Gastroesophageal sphincter (tissue), 4 donors: ENCODE data around the gene GGPS1. TPM values are rescaled to one million over a fixed set of nuclear protein-coding genes. Genes with fewer than 3 reads are reported as not detected.

Experiments used
- ATAC-seq: fragments of 150-250 bp; one replicate; pipeline ENCODE4 v1.9.1; 2016; ENCODE audit warnings: mild to moderate bottlenecking, moderate library complexity
- H3K27ac ChIP-seq, 4 donors: fragments of 200-600 bp; sonication (generic) in 3 of 4; 1 replicate in 3 of 4; 2 replicates in 1 of 4; pipeline ENCODE4 v1.5.1; 2016 to 2019
- H3K27me3 ChIP-seq: fragments of 200-600 bp; sonication (generic); one replicate; pipeline ENCODE4 v1.5.1; 2019
- H3K36me3 ChIP-seq, 2 donors: fragments of 200-600 bp; sonication (generic); one replicate each; pipeline ENCODE4 v1.5.1; 2019; ENCODE audit warnings: control low read depth in 1 of 2
- H3K4me1 ChIP-seq, 3 donors: fragments of 200-600 bp; sonication (generic); 1 replicate in 2 of 3; 2 replicates in 1 of 3; pipeline ENCODE4 v1.5.1; 2016 to 2019; ENCODE audit warnings: control low read depth in 2 of 3
- H3K4me3 ChIP-seq, 2 donors: fragments of 200-600 bp; sonication (generic); one replicate each; pipeline ENCODE4 v1.5.1; 2019; ENCODE audit warnings: mild to moderate bottlenecking in 1 of 2, moderate library complexity in 1 of 2
- H3K9me3 ChIP-seq, 3 donors: fragments of 200-600 bp; sonication (generic); one replicate each; pipeline ENCODE4 v1.5.1; 2017 to 2019; ENCODE audit warnings: control low read depth in 2 of 3
- EP300 ChIP-seq: sonication (generic); formaldehyde crosslinking; IDR thresholded peaks from one replicate; pipeline ENCODE4 v1.6.1; 2017; ENCODE audit warnings: antibody characterized with exemption, mild to moderate bottlenecking
- POLR2A ChIP-seq, 2 donors: fragments of 450-650 bp; IDR thresholded peaks; one replicate each; pipeline ENCODE4 v1.6.1; 2017; ENCODE audit warnings: antibody characterized with exemption in 2 of 2, mild to moderate bottlenecking in 2 of 2, moderate library complexity in 1 of 2
- POLR2AphosphoS5 ChIP-seq: sonication (generic); formaldehyde crosslinking; IDR thresholded peaks from one replicate; pipeline ENCODE4 v1.6.1; 2017; ENCODE audit warnings: antibody characterized with exemption
- WGBS, 2 donors: methylation state at CpG; one replicate each; pipeline ENCODE4 v1.1.5; 2018; ENCODE audit warnings: low coverage in 1 of 2; 5-methylcytosine and 5-hydroxymethylcytosine counted together
- total RNA-seq, 4 donors: library from RNA; depleted of rRNA; stranded (reverse); fragments of >200 nt; gene quantifications; one replicate each; pipeline ENCODE4 v1.1.0, GENCODE V29; 2016
- TF ChIP-seq, protein P1 (sequence below), 4 experiments: fragments of 200-600 bp in 2 of 4; fragments of 450-650 bp in 2 of 4; sonication (generic) in 1 of 4; IDR thresholded peaks; one replicate each; pipeline ENCODE4 v1.5.1; 2017 to 2019; ENCODE audit warnings: antibody characterized with exemption in 4 of 4, mild to moderate bottlenecking in 2 of 4, moderate library complexity in 2 of 4

The GGPS1 gene
- total RNA-seq, 4 donors from 2014 or later: 30.5 to 36.2 (median 31.3) TPM

DNA sequence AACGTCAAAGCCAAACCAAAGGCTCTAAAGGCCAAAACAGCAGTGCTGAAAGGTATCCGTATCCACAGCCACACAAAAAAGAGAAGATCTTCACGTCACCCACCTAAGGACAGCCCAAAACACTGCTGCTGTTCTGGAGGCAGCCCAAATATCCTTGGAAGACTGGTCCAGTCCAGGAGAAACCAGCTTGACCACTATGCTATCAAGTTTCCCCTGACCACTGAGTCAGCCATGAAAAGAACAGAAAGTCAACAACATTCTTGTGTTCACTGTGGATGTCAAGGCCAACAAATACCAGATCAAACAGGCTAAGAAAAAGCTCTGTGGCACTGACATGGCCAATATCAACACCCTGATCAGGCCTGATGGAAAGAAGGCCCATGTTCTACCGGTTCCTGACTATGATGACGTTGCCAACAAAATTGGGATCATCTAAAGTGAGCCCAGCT, 32.4 kb upstream of the GGPS1 start:
- ATAC-seq: no peak
- no peak overlapping the region for H3K27ac ChIP-seq
- peaks cover 0 to 43% (median 0%) of the 10 kb centered on the region in 3 donors for H3K4me1 ChIP-seq
- no peak overlapping the region for H3K4me3 ChIP-seq
- TF ChIP-seq POLR2A (IDR thresholded peaks at IDR 0.05): no peak
- TF ChIP-seq, protein P1, sequence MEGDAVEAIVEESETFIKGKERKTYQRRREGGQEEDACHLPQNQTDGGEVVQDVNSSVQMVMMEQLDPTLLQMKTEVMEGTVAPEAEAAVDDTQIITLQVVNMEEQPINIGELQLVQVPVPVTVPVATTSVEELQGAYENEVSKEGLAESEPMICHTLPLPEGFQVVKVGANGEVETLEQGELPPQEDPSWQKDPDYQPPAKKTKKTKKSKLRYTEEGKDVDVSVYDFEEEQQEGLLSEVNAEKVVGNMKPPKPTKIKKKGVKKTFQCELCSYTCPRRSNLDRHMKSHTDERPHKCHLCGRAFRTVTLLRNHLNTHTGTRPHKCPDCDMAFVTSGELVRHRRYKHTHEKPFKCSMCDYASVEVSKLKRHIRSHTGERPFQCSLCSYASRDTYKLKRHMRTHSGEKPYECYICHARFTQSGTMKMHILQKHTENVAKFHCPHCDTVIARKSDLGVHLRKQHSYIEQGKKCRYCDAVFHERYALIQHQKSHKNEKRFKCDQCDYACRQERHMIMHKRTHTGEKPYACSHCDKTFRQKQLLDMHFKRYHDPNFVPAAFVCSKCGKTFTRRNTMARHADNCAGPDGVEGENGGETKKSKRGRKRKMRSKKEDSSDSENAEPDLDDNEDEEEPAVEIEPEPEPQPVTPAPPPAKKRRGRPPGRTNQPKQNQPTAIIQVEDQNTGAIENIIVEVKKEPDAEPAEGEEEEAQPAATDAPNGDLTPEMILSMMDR (IDR thresholded peaks at IDR 0.05): no peak
- TF ChIP-seq POLR2AphosphoS5: no peak
- no peak for TF ChIP-seq EP300
- no peaks in the 10 kb centered on the region for H3K36me3 ChIP-seq
- 85 to 86% methylated on average over 5 of the region's 5 CpGs for WGBS, 2 donors
- H3K9me3 ChIP-seq: no peaks in the 10 kb centered on the region
- no peaks in the 10 kb centered on the region for H3K27me3 ChIP-seq

DNA sequence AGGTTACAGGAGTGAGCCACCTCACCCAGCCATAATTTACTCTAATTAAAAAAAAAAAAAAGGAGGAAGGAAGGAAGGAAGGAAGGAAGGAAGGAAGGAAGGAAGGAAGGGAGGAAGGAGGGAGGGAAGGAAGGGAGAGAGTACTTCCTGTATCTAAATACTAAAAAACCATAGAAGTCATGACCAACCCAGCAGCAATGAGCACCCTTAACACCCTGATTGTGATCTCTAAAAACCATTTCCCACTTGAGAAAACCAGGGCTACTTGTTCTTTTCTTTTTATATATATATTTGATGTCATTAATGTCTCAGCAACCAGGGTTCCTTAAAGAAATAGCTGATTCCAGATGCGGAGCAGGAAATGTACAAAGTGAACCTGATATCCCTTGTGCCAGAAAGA, 31.6 kb upstream of the GGPS1 start:
- Histone ChIP-seq H3K4me3 (no peak overlapping the region), H3K36me3 (no peaks in the 10 kb centered on the region), H3K9me3 (no peaks in the 10 kb centered on the region), H3K27ac (no peak overlapping the region), H3K4me1 (peaks cover 0 to 47% (median 0%) of the 10 kb centered on the region in 3 donors), H3K27me3 (no peaks in the 10 kb centered on the region)
- WGBS, 2 donors: 100% methylated on average over 1 of the region's 1 CpG
- no peak for ATAC-seq
- TF ChIP-seq EP300: no peak
- TF ChIP-seq POLR2A (IDR thresholded peaks at IDR 0.05): no peak
- TF ChIP-seq POLR2AphosphoS5: no peak
- TF ChIP-seq, protein P1 (IDR thresholded peaks at IDR 0.05): no peak

DNA sequence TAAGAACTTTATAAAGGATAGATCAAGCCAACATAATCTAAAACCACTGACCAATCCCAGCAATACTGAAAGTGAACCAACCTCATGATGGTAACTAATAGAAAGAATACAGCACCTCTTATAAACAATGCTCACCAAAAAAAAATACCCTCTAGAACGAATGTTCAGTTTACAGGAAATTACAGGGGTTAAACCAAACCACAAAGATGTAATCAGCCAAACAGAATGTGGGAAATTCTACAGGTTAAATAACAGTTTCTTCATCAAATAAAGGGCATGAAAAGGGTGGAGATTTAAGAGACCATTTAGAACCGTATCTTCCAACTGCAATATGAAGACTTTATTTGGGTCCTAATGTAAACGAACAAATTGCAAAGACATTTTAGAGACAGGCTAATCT, 30.8 kb upstream of the GGPS1 start:
- no peaks in the 10 kb centered on the region for H3K27me3 ChIP-seq
- no peak for ATAC-seq
- H3K27ac ChIP-seq: no peak overlapping the region
- H3K36me3 ChIP-seq: no peaks in the 10 kb centered on the region
- no peaks in the 10 kb centered on the region for H3K9me3 ChIP-seq
- TF ChIP-seq, protein P1 (IDR thresholded peaks at IDR 0.05): no peak
- TF ChIP-seq EP300: no peak
- no peak for TF ChIP-seq POLR2AphosphoS5
- TF ChIP-seq POLR2A (IDR thresholded peaks at IDR 0.05): no peak
- no peak overlapping the region for H3K4me3 ChIP-seq
- 51 to 58% methylated on average over 3 of the region's 3 CpGs for WGBS, 2 donors
- H3K4me1 ChIP-seq: peaks cover 0 to 48% (median 0%) of the 10 kb centered on the region in 3 donors

DNA sequence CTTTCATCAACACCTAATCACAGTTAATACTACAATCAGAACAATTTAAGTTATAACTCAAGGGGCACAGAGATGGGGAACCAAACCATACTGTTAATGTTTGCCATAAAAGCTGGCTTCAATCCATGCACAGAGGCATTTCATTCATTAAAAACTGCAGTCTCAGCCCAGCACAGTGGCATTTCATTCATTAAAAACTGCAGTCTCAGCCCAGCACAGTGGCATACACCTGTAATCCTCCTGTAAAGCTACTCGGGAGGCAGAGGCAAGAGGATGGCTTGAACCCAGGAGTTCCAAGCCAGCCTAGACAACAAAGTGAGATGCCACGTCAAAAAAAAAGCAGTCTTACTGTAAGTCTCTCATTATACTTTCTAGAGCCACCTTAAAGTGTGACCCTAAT, 29.6 kb upstream of the GGPS1 start:
- no peaks in the 10 kb centered on the region for H3K27me3 ChIP-seq
- H3K4me1 ChIP-seq: peaks cover 0 to 52% (median 0%) of the 10 kb centered on the region in 3 donors
- 49 to 52% methylated on average over 2 of the region's 2 CpGs for WGBS, 2 donors
- no peak for ATAC-seq
- no peaks in the 10 kb centered on the region for H3K36me3 ChIP-seq
- H3K9me3 ChIP-seq: no peaks in the 10 kb centered on the region
- H3K4me3 ChIP-seq: no peak overlapping the region
- TF ChIP-seq EP300 (no peak), POLR2AphosphoS5 (no peak)
- H3K27ac ChIP-seq: no peak overlapping the region

DNA sequence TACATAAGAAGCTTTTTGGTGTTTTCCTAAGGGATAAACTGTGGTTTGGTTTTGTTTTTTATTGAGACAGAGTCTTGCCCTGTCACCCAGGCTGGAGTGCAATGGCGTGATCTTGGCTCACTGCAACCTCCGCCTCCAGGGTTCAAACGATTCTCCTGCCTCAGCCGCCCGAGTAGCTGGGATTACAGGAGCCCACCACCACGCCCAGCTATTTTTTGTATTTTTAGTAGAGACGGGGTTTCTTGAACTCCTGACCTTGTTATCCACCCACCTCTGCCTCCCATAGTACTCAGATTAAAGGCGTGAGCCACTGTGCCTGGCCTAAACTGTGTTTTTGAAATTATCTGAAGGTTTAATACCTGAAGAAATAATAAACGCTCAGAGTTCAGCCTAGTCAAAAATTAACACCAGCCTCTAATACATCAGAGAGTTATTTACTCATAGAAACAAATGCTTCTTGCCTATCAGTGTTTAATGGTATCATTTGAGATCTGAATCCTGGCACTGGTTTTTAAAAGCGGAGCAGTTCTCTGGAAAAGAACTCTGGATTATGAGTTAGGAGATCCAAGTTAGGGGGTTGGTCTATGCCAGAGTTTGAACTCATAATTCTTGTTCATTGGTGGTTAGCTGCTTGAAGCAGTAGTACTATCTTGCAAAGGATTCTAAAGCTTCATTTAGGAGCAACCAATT, 29.1 kb upstream of the GGPS1 start:
- peaks cover 0 to 52% (median under 1%) of the 10 kb centered on the region in 3 donors for H3K4me1 ChIP-seq
- 72 to 80% methylated on average over 6 to 10 of the region's 10 CpGs for WGBS, 2 donors

More for the DNA sequence above, 29.1 kb upstream of the GGPS1 start:
- ATAC-seq: no peak
- no peaks in the 10 kb centered on the region for H3K9me3 ChIP-seq
- TF ChIP-seq EP300: no peak
- TF ChIP-seq POLR2A (IDR thresholded peaks at IDR 0.05): no peak
- TF ChIP-seq, protein P1 (IDR thresholded peaks at IDR 0.05): no peak
- no peak for TF ChIP-seq POLR2AphosphoS5
- no peaks in the 10 kb centered on the region for H3K36me3 ChIP-seq
- no peak overlapping the region for H3K4me3 ChIP-seq
- no peak overlapping the region for H3K27ac ChIP-seq
- H3K27me3 ChIP-seq: no peaks in the 10 kb centered on the region
